Activated naive CD8-positive, alpha-beta T cell treated with anti-CD3 and anti-CD28 coated beads, Interleukin-2, amount 50 U/mL, for 24 hours (primary cell): ENCODE measurements around the gene ABCA7.

Experiments
- ATAC-seq: fragments of 150-1000 bp; cut with Tn5 transposase; one replicate; pipeline ENCODE4 v1.10.0; 2021
- DNase-seq: peaks from one replicate; pipeline ENCODE4 v3.0.0; 2021
- H3K27ac Mint-ChIP-seq: one replicate; pipeline ENCODE4 v1.8.0; 2021; ENCODE audit warnings: mild to moderate bottlenecking, mixed read lengths
- H3K27me3 Mint-ChIP-seq: one replicate; pipeline ENCODE4 v1.8.0; 2021; ENCODE audit warnings: mixed read lengths
- H3K36me3 Mint-ChIP-seq: one replicate; pipeline ENCODE4 v1.8.0; 2021; ENCODE audit warnings: low read depth, mixed read lengths
- H3K4me1 Mint-ChIP-seq: one replicate; pipeline ENCODE4 v1.8.0; 2021; ENCODE audit warnings: mixed read lengths
- H3K4me3 Mint-ChIP-seq: one replicate; pipeline ENCODE4 v1.8.0; 2021; ENCODE audit warnings: mild to moderate bottlenecking, moderate library complexity, mixed read lengths
- H3K9me3 Mint-ChIP-seq: one replicate; pipeline ENCODE4 v1.8.0; 2021; ENCODE audit warnings: mixed read lengths

ABCA7 gene

GRCh38 chr19:1062387-1063029, 22.6 kb downstream of the ABCA7 start:
- ATAC-seq: no peak
- no peak for DNase-seq
- no peaks in the 10 kb centered on the region for H3K27me3 Mint-ChIP-seq
- H3K4me1 Mint-ChIP-seq: peaks cover 24% of the 10 kb centered on the region
- no peak overlapping the region for H3K27ac Mint-ChIP-seq
- H3K36me3 Mint-ChIP-seq: peaks cover under 1% of the 10 kb centered on the region
- H3K4me3 Mint-ChIP-seq: no peak overlapping the region
- peaks cover under 1% of the 10 kb centered on the region for H3K9me3 Mint-ChIP-seq

- peak; percentile 65 for DNase-seq
- no peaks in the 10 kb centered on the region for H3K36me3 Mint-ChIP-seq
- H3K9me3 Mint-ChIP-seq: no peaks in the 10 kb centered on the region
- H3K4me3 Mint-ChIP-seq: no peak overlapping the region
- no peaks in the 10 kb centered on the region for H3K27me3 Mint-ChIP-seq
- H3K4me1 Mint-ChIP-seq: peaks cover 17% of the 10 kb centered on the region
- no peak for ATAC-seq
- H3K27ac Mint-ChIP-seq: no peak overlapping the region
Observed at GRCh38 chr19:1063030-1063908, 23.4 kb downstream of the ABCA7 start.

DNA sequence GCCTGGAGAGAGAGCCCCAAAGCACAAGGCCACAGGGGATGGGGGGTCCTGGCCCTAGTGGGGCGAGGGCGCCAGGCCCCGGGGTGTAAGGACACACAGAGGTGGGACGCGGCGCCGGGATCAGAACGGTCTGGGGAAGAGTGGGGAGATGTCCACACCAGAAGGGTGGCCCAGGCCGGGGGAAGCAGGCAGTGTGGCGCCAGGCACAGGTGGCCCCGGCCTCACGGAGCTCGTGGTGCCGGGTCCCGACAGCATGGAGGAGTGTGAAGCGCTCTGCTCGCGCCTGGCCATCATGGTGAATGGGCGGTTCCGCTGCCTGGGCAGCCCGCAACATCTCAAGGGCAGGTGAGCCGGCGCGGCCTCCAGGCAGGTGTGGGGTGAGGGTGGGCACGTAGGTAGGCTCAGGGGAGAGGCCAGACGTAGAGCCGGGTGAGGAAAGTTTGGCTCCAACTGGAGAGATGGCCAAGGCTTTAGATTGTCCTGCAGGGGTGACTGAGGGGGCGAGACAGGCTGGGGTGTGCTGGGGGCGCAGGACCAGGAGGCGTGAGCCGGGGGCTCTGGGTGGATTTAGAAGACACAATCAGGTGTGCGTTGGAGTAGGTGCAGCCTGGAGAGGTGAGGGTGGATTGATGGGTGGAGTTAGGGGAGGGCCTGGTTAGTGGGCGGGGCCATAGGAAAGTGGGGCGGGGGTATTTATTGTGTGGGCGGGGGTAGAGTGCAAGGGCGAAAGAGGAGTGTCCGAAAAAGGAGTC, 24.2 kb downstream of the ABCA7 start:
- ATAC-seq: no peak
- H3K27me3 Mint-ChIP-seq: no peaks in the 10 kb centered on the region
- peaks cover 6% of the 10 kb centered on the region for H3K36me3 Mint-ChIP-seq
- H3K4me1 Mint-ChIP-seq: peaks cover 22% of the 10 kb centered on the region
- no peak overlapping the region for H3K27ac Mint-ChIP-seq
- H3K4me3 Mint-ChIP-seq: no peak overlapping the region
- DNase-seq: no peak
- no peaks in the 10 kb centered on the region for H3K9me3 Mint-ChIP-seq

GRCh38 chr19:1064661-1065605, 25.0 kb downstream of the ABCA7 start:
- Mint-ChIP-seq H3K4me3 (peak overlapping the region; percentile 30), H3K9me3 (no peaks in the 10 kb centered on the region), H3K36me3 (peaks cover 10% of the 10 kb centered on the region), H3K27me3 (no peaks in the 10 kb centered on the region), H3K27ac (no peak overlapping the region), H3K4me1 (peaks cover 29% of the 10 kb centered on the region)
- ATAC-seq (peak; percentile 35), DNase-seq (peak; percentile 80)

DNA sequence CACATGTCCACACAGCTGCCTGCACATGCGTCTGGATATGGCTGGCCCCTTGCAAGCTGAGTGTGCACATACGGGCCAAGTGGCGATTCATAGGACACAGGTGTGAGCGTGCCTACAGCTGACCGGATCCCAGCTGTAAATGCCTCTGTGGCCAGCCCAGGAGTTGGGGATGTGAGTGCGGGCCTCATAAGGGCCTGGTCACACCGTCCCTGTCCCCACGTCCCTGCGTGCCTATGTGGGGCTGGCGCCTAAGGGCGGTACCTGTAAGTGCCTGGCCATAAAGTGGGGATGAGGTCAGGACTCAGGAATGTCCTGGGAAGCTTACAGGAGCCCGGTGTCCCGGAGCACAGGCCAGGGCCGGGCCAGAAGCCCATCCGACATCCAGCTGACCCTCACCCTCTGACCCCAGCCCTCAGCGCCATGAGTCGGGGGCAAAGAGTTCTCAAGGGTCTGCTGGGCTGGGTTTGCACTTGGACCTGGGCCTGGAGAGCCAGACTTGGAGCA, 25.8 kb downstream of the ABCA7 start:
- H3K9me3 Mint-ChIP-seq: no peaks in the 10 kb centered on the region
- no peak overlapping the region for H3K27ac Mint-ChIP-seq
- H3K36me3 Mint-ChIP-seq: peaks cover 11% of the 10 kb centered on the region
- H3K27me3 Mint-ChIP-seq: no peaks in the 10 kb centered on the region
- ATAC-seq: no peak
- H3K4me3 Mint-ChIP-seq: peak overlapping the region; percentile 30
- DNase-seq: no peak
- peaks cover 36% of the 10 kb centered on the region for H3K4me1 Mint-ChIP-seq

DNA sequence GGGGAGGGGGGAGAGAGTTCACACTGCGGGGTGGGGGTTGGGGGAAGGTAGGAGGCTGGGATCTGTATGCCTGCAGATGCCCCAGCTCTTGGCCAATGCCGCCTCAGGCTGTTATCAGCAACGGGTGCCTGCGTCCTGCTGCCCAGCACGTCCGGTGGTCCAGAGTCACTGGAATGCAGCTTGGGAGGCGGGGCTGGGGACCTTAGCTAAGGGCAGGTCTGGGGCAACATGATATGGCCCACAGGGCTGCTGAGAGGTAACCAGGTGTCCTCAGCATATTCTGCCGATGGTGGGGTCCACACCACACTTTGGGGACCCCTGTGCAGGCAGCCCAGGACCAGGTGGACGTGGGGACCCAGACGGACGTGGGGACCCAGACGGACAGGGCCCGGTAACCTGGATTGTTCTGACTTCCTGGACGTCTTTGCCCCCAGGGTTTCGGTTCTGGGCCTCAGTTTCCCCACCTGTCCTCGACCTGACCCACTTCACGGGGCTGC, 26.4 kb downstream of the ABCA7 start:
- Mint-ChIP-seq H3K9me3 (no peaks in the 10 kb centered on the region), H3K4me1 (peaks cover 36% of the 10 kb centered on the region), H3K36me3 (peaks cover 11% of the 10 kb centered on the region), H3K27ac (no peak overlapping the region), H3K27me3 (no peaks in the 10 kb centered on the region), H3K4me3 (no peak overlapping the region)
- DNase-seq (no peak), ATAC-seq (no peak)

GRCh38 chr19:1066748-1067340, 26.9 kb downstream of the ABCA7 start, which contains the start of gene ARHGAP45:
ARHGAP45 (plus strand) TSS chr19:1067167; CDS start chr19:1067406, 239 bp downstream.
- H3K9me3 Mint-ChIP-seq: no peaks in the 10 kb centered on the region
- H3K4me1 Mint-ChIP-seq: peaks cover 39% of the 10 kb centered on the region
- H3K36me3 Mint-ChIP-seq: peaks cover 14% of the 10 kb centered on the region
- peak; percentile 60 for ATAC-seq
- DNase-seq: peak; percentile 88
- H3K27ac Mint-ChIP-seq: peak within 1 kb of the TSS; percentile 73
- peak within 1 kb of the TSS; percentile 84 for H3K4me3 Mint-ChIP-seq
- no peaks in the 10 kb centered on the region for H3K27me3 Mint-ChIP-seq

GRCh38 chr19:1067341-1067957, 27.5 kb downstream of the ABCA7 start:
- H3K36me3 Mint-ChIP-seq: peaks cover 19% of the 10 kb centered on the region
- DNase-seq: no peak

DNA sequence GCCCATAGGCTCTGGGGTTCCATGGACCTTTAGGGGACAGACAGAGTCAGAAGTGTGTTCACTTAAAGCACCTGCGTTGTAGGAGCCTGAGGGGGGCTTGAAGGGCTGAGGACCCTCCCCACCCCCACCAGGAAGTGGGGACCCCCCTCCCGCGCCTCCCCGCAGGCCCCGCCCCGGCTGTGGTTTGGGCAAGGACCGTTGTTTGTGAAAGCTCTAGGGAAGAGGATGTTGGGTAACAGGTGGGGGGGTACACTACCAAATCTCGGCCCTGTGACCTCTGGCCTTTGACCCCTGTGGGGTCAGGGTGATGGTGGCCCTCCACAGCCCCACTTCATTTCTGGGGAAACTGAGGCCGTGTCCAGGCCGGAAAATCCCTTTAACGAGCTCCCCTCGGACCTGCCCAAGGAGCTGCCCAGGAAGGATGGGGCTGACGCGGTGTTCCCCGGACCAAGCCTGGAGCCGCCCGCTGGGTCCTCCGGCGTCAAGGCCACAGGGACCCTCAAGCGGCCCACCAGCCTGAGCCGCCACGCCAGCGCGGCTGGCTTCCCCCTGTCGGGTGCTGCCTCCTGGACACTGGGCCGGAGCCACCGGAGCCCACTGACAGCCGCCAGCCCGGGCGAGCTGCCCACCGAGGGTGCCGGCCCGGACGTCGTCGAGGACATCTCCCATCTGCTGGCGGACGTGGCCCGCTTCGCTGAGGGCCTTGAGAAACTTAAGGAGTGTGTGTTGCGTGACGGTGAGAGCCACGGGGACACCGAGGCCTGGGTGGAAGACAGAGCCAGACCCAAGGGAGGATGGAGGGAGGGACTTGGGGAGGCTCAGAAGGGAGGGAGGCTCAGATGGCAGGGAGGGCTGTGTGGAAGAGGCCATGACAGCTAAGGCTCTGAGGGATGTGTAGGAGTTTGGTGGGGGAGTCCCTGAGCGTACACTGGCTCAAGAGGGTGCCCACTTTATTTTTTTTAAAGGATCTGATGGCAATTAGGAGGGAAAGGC, 28.4 kb downstream of the ABCA7 start:
- H3K9me3 Mint-ChIP-seq: no peaks in the 10 kb centered on the region
- DNase-seq (peak; percentile 76), ATAC-seq (peak; percentile 4)
- peaks cover 27% of the 10 kb centered on the region for H3K36me3 Mint-ChIP-seq
- H3K4me1 Mint-ChIP-seq: peaks cover 53% of the 10 kb centered on the region
- H3K4me3 Mint-ChIP-seq: peak overlapping the region; percentile 84
- H3K27me3 Mint-ChIP-seq: no peaks in the 10 kb centered on the region
- peak overlapping the region; percentile 93 for H3K27ac Mint-ChIP-seq

More at GRCh38 chr19:1067341-1067957, 27.5 kb downstream of the ABCA7 start:
- H3K4me1 Mint-ChIP-seq: peaks cover 45% of the 10 kb centered on the region
- peak overlapping the region; percentile 84 for H3K4me3 Mint-ChIP-seq
- H3K27me3 Mint-ChIP-seq: no peaks in the 10 kb centered on the region
- H3K9me3 Mint-ChIP-seq: no peaks in the 10 kb centered on the region
- H3K27ac Mint-ChIP-seq: peak overlapping the region; percentile 73
- peak; percentile 34 for ATAC-seq

DNA sequence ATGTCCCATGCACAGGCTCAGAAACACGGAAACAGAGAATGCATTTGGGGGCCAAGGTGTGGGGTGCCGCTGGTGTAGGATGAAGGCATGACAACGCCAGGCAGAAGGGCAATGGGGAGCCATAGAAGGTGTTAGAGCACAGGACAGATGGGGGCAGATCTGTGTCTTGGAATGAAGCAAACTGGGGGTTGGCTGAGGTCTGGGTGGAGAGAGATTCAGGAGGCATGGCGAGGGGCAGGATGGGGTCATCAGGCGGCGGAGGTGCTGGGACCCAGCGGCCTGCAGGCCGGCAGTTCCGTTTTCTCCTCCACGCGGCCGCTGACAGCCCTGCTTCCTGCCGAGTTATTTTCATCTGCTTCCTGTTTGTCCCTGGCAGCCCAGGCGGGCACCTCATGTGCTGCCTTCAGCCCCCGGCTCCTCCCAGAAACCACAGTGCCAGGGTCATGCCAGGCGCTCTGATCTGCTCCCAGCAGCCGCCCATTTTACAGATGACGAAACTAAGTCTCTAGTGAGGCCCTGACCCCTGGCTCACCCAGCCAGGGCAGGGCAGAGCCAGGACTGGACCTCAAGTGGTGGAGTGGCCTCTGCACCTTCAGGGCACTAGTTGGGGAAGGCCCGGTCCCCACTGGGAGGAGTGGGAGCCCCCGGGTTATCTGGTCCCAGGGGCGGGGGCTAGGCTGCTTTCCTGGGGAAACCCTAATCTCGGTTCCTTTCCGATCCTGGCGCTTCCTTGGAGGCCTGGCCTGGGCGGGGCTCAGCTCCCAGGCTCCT, 29.3 kb downstream of the ABCA7 start:
- Mint-ChIP-seq H3K36me3 (peaks cover 28% of the 10 kb centered on the region), H3K27me3 (no peaks in the 10 kb centered on the region), H3K4me3 (peak overlapping the region; percentile 84), H3K4me1 (peaks cover 61% of the 10 kb centered on the region), H3K27ac (peak overlapping the region; percentile 93), H3K9me3 (no peaks in the 10 kb centered on the region)
- DNase-seq: peak; percentile 68
- ATAC-seq: peak; percentile 31

GRCh38 chr19:1070576-1070930, 30.6 kb downstream of the ABCA7 start:
- ATAC-seq: no peak
- Mint-ChIP-seq H3K4me3 (no peak overlapping the region), H3K27ac (no peak overlapping the region), H3K36me3 (peaks cover 30% of the 10 kb centered on the region), H3K4me1 (peaks cover 59% of the 10 kb centered on the region), H3K9me3 (no peaks in the 10 kb centered on the region), H3K27me3 (no peaks in the 10 kb centered on the region)
- no peak for DNase-seq
